Smooth muscle cell (in vitro differentiated cells): ENCODE measurements around the gene EFCAB11. TPM values are rescaled to one million over a fixed set of nuclear protein-coding genes. Genes with fewer than 3 reads are reported as not detected.

Experiments
- DNase-seq: peaks from one replicate; lab custom pipeline; 2025; ENCODE audit not compliant: unreplicated experiment; lab: John Stamatoyannopoulos, UW
- H2AFZ ChIP-seq: fragments of 200-600 bp; sonication (generic); 2 replicates; pipeline ENCODE4 v1.6.0; 2016; ENCODE audit warnings: antibody characterized with exemption, low read depth, mild to moderate bottlenecking
- H3F3A ChIP-seq: fragments of 200-600 bp; sonication (generic); 2 replicates; pipeline ENCODE4 v1.6.0; 2017; ENCODE audit warnings: antibody characterized with exemption, low read depth
- H3K27ac ChIP-seq: fragments of 200-600 bp; sonication (generic); 2 replicates; pipeline ENCODE4 v1.5.1; 2016; ENCODE audit warnings: low read depth, mild to moderate bottlenecking
- H3K27me3 ChIP-seq: fragments of 200-600 bp; sonication (generic); 2 replicates; pipeline ENCODE4 v1.6.1; 2016; ENCODE audit warnings: low read depth, mild to moderate bottlenecking
- H3K36me3 ChIP-seq: fragments of 200-600 bp; sonication (generic); 2 replicates; pipeline ENCODE4 v1.5.1; 2016; ENCODE audit warnings: low read depth
- H3K4me1 ChIP-seq: fragments of 200-600 bp; sonication (generic); 2 replicates; pipeline ENCODE4 v1.5.1; 2016; ENCODE audit warnings: low read depth
- H3K4me2 ChIP-seq: fragments of 200-600 bp; sonication (generic); 2 replicates; pipeline ENCODE4 v1.6.0; 2016; ENCODE audit warnings: mild to moderate bottlenecking
- H3K4me3 ChIP-seq: fragments of 200-600 bp; sonication (generic); 2 replicates; pipeline ENCODE4 v1.5.1; 2016; ENCODE audit warnings: mild to moderate bottlenecking
- H3K79me2 ChIP-seq: fragments of 200-600 bp; sonication (generic); 2 replicates; pipeline ENCODE4 v1.6.0; 2016; ENCODE audit warnings: low read depth, mild to moderate bottlenecking
- H3K9ac ChIP-seq: fragments of 200-600 bp; sonication (generic); 2 replicates; pipeline ENCODE4 v1.6.0; 2016; ENCODE audit warnings: low read depth
- H3K9me3 ChIP-seq: fragments of 200-600 bp; sonication (generic); replicated peaks from 2 replicates; pipeline ENCODE4 v1.5.1; 2016; ENCODE audit warnings: low read depth
- H4K20me1 ChIP-seq: fragments of 200-600 bp; sonication (generic); 2 replicates; pipeline ENCODE4 v1.6.0; 2016; ENCODE audit warnings: low read depth
- CTCF ChIP-seq: fragments of 200-600 bp; sonication (generic); IDR thresholded peaks from 2 replicates; pipeline ENCODE4 v1.5.1; 2017; ENCODE audit warnings: borderline replicate concordance, mild to moderate bottlenecking, antibody characterized with exemption; ENCODE audit not compliant: insufficient read depth, poor library complexity, severe bottlenecking
- WGBS: methylation state at CpG from one replicate; pipeline ENCODE4 v1.1.7; 2016; ENCODE audit warnings: low lambda C conversion rate; 5-methylcytosine and 5-hydroxymethylcytosine counted together
- polyA plus RNA-seq: library from polyadenylated mRNA; unstranded; fragments of >200 nt; fragmentation: Nextera tagmentation; extraction: Ambion mirVana; gene quantifications from 2 replicates; pipeline ENCODE4 v1.2.1, GENCODE V29; 2016
- total RNA-seq: library from RNA; depleted of rRNA; stranded (reverse); fragments of >200 nt; gene quantifications from 2 replicates; pipeline ENCODE4 v1.2.3, GENCODE V29; 2014

The EFCAB11 gene
- total and polyA plus RNA-seq, 2 experiments from 2014 or later: 3.1 to 9.5 TPM

- no peak overlapping the region for H2AFZ ChIP-seq
- no peaks in the 10 kb centered on the region for H3F3A ChIP-seq
- DNase-seq: no peak
- H4K20me1 ChIP-seq: no peaks in the 10 kb centered on the region
- 89% methylated on average over 5 of the region's 5 CpGs for WGBS
- no peak for TF ChIP-seq CTCF
- no peaks in the 10 kb centered on the region for H3K27me3 ChIP-seq
- H3K4me2 ChIP-seq: no peak overlapping the region
- no peaks in the 10 kb centered on the region for H3K4me1 ChIP-seq
- H3K4me3 ChIP-seq: no peak overlapping the region
- no peaks in the 10 kb centered on the region for H3K79me2 ChIP-seq
- H3K9me3 ChIP-seq: no peaks in the 10 kb centered on the region
- no peak overlapping the region for H3K9ac ChIP-seq
- no peak overlapping the region for H3K27ac ChIP-seq
- no peaks in the 10 kb centered on the region for H3K36me3 ChIP-seq
These were observed 203.6 kb downstream of the EFCAB11 start for GRCh38 chr14:89750908-89751392.

- H3K4me3 ChIP-seq: no peak overlapping the region
- no peaks in the 10 kb centered on the region for H3K4me1 ChIP-seq
- no peaks in the 10 kb centered on the region for H4K20me1 ChIP-seq
- no peak overlapping the region for H3K9ac ChIP-seq
- no peaks in the 10 kb centered on the region for H3K79me2 ChIP-seq
- no peak for DNase-seq
- 81% methylated on average over 6 of the region's 6 CpGs for WGBS
- no peaks in the 10 kb centered on the region for H3F3A ChIP-seq
- no peaks in the 10 kb centered on the region for H3K9me3 ChIP-seq
- H2AFZ ChIP-seq: no peak overlapping the region
- no peaks in the 10 kb centered on the region for H3K27me3 ChIP-seq
- no peak for TF ChIP-seq CTCF
- no peak overlapping the region for H3K27ac ChIP-seq
- no peaks in the 10 kb centered on the region for H3K36me3 ChIP-seq
- no peak overlapping the region for H3K4me2 ChIP-seq
These were observed 204.2 kb downstream of the EFCAB11 start for GRCh38 chr14:89750281-89750755.

- Histone ChIP-seq H2AFZ (no peak overlapping the region), H3K4me1 (no peaks in the 10 kb centered on the region), H3K27ac (no peak overlapping the region), H3K27me3 (no peaks in the 10 kb centered on the region), H3K4me3 (no peak overlapping the region), H3K79me2 (no peaks in the 10 kb centered on the region), H4K20me1 (no peaks in the 10 kb centered on the region), H3K9ac (no peak overlapping the region), H3K4me2 (no peak overlapping the region), H3K36me3 (no peaks in the 10 kb centered on the region), H3K9me3 (no peaks in the 10 kb centered on the region), H3F3A (no peaks in the 10 kb centered on the region)
- WGBS: 43% methylated on average over 5 of the region's 5 CpGs
- TF ChIP-seq CTCF: no peak
- DNase-seq: no peak
These were observed 206.5 kb downstream of the EFCAB11 start for GRCh38 chr14:89748004-89748403.

GRCh38 chr14:89747126-89747525 is 207.4 kb downstream of the EFCAB11 start:
- Histone ChIP-seq H4K20me1 (no peaks in the 10 kb centered on the region), H3K27ac (no peak overlapping the region), H3K4me1 (no peaks in the 10 kb centered on the region), H3K4me2 (no peak overlapping the region), H3F3A (no peaks in the 10 kb centered on the region), H3K4me3 (no peak overlapping the region), H3K9ac (no peak overlapping the region), H2AFZ (no peak overlapping the region), H3K36me3 (no peaks in the 10 kb centered on the region), H3K9me3 (no peaks in the 10 kb centered on the region), H3K27me3 (no peaks in the 10 kb centered on the region), H3K79me2 (no peaks in the 10 kb centered on the region)
- TF ChIP-seq CTCF: no peak
- no peak for DNase-seq
- WGBS: 91% methylated on average over 4 of the region's 4 CpGs
